Mesothelial cell of epicardium (in vitro differentiated cells): ENCODE results near the gene LGALS12. TPM values are rescaled to one million over a fixed set of nuclear protein-coding genes. Genes with fewer than 3 reads are reported as not detected.

Experiments
- DNase-seq, 2 experiments: peaks; one replicate each; pipeline ENCODE4 v3.0.0; 2021; ENCODE audit warnings: low spot score in 2 of 2; ENCODE audit not compliant: unreplicated experiment in 2 of 2
- H3K27ac Mint-ChIP-seq: 2 replicates; pipeline ENCODE4 v1.8.0; 2021; ENCODE audit warnings: mixed read lengths
- H3K27me3 Mint-ChIP-seq: 2 replicates; pipeline ENCODE4 v1.8.0; 2021; ENCODE audit warnings: low read depth, mixed read lengths
- H3K36me3 Mint-ChIP-seq: 2 replicates; pipeline ENCODE4 v1.8.0; 2021; ENCODE audit warnings: mixed read lengths
- H3K4me1 Mint-ChIP-seq: 2 replicates; pipeline ENCODE4 v1.8.0; 2021; ENCODE audit warnings: mixed read lengths
- H3K4me3 Mint-ChIP-seq: 2 replicates; pipeline ENCODE4 v1.8.0; 2021; ENCODE audit warnings: mild to moderate bottlenecking, moderate library complexity, mixed read lengths
- H3K9me3 Mint-ChIP-seq: 2 replicates; pipeline ENCODE4 v1.8.0; 2021; ENCODE audit warnings: mixed read lengths
- CTCF ChIP-seq: fragments of 200-600 bp; sonication (generic); IDR thresholded peaks from one replicate; pipeline ENCODE4 v1.5.0; 2021; ENCODE audit warnings: antibody characterized with exemption; ENCODE audit not compliant: unreplicated experiment
- total RNA-seq: library from RNA; stranded (reverse); gene quantifications from 3 replicates; pipeline ENCODE4 v1.2.1, GENCODE V29; 2021

LGALS12 gene
- total RNA-seq, 1 donor from 2014 or later, result 0.58 TPM

- peaks cover 29% of the 10 kb centered on the region for H3K9me3 Mint-ChIP-seq
- H3K4me3 Mint-ChIP-seq, result no peak overlapping the region
- H3K27ac Mint-ChIP-seq, result no peak overlapping the region
- no peak for DNase-seq
- no peak for TF ChIP-seq CTCF
- peaks cover 2% of the 10 kb centered on the region for H3K36me3 Mint-ChIP-seq
- H3K27me3 Mint-ChIP-seq, result no peaks in the 10 kb centered on the region
- no peaks in the 10 kb centered on the region for H3K4me1 Mint-ChIP-seq
These were observed 29.3 kb upstream of the LGALS12 start for GRCh38 chr11:63476618-63477017.

GRCh38 chr11:63478896-63479295, 27.0 kb upstream of the LGALS12 start:
- peak in 1 of 2 experiments; percentile 54 for DNase-seq
- peaks cover 40% of the 10 kb centered on the region for H3K9me3 Mint-ChIP-seq
- no peaks in the 10 kb centered on the region for H3K27me3 Mint-ChIP-seq
- peak; percentile 79 for TF ChIP-seq CTCF
- no peak overlapping the region for H3K27ac Mint-ChIP-seq
- H3K4me3 Mint-ChIP-seq, result no peak overlapping the region
- H3K36me3 Mint-ChIP-seq, result peaks cover 2% of the 10 kb centered on the region
- H3K4me1 Mint-ChIP-seq, result no peaks in the 10 kb centered on the region

- no peak for TF ChIP-seq CTCF
- peaks cover 44% of the 10 kb centered on the region for H3K9me3 Mint-ChIP-seq
- H3K4me1 Mint-ChIP-seq, result no peaks in the 10 kb centered on the region
These were observed 25.8 kb upstream of the LGALS12 start for GRCh38 chr11:63480039-63480438.

GRCh38 chr11:63485777-63486176, 20.1 kb upstream of the LGALS12 start:
- Mint-ChIP-seq H3K9me3 (peaks cover 44% of the 10 kb centered on the region), H3K4me3 (no peak overlapping the region), H3K27ac (no peak overlapping the region), H3K4me1 (peaks cover 13% of the 10 kb centered on the region), H3K27me3 (peaks cover 11% of the 10 kb centered on the region), H3K36me3 (peaks cover 5% of the 10 kb centered on the region)
- no peak for TF ChIP-seq CTCF
- DNase-seq, result no peak

More at GRCh38 chr11:63480039-63480438, 25.8 kb upstream of the LGALS12 start:
- Mint-ChIP-seq H3K27ac (no peak overlapping the region), H3K4me3 (no peak overlapping the region), H3K27me3 (no peaks in the 10 kb centered on the region), H3K36me3 (peaks cover 2% of the 10 kb centered on the region)
- no peak for DNase-seq

GRCh38 chr11:63488789-63489188, 17.1 kb upstream of the LGALS12 start:
- TF ChIP-seq CTCF, result no peak
- Mint-ChIP-seq H3K27me3 (peaks cover 14% of the 10 kb centered on the region), H3K36me3 (peaks cover 8% of the 10 kb centered on the region), H3K4me1 (peaks cover 26% of the 10 kb centered on the region), H3K9me3 (peaks cover 32% of the 10 kb centered on the region), H3K4me3 (no peak overlapping the region), H3K27ac (no peak overlapping the region)
- DNase-seq, result no peak

GRCh38 chr11:63489879-63490278, 16.0 kb upstream of the LGALS12 start:
- Mint-ChIP-seq H3K27ac (peak overlapping the region; percentile 23), H3K4me3 (peak overlapping the region; percentile 72), H3K9me3 (peaks cover 22% of the 10 kb centered on the region), H3K4me1 (peaks cover 34% of the 10 kb centered on the region), H3K36me3 (peaks cover 8% of the 10 kb centered on the region), H3K27me3 (peaks cover 14% of the 10 kb centered on the region)
- no peak for TF ChIP-seq CTCF
- no peak for DNase-seq
